HepG2 (cell line): ENCODE measurements around the gene CMIP. TPM values are rescaled to one million over a fixed set of nuclear protein-coding genes. Genes with fewer than 3 reads are reported as not detected.

Experiments used
- ATF4 ChIP-seq, 2 experiments: fragments of 450-650 bp in 1 of 2; sonication (generic) in 1 of 2; formaldehyde crosslinking; IDR thresholded peaks; 2 replicates each; pipeline versions ENCODE4 v1.5.0 to v1.8.0; 2020 to 2022; ENCODE audit warnings: mild to moderate bottlenecking in 1 of 2, missing genetic modification reagents in 1 of 2
- BRF2 ChIP-seq: sonication (generic); formaldehyde crosslinking; IDR thresholded peaks from 2 replicates; pipeline ENCODE4 v1.8.1; 2022; ENCODE audit warnings: mild to moderate bottlenecking, missing genetic modification reagents
- DMAP1 ChIP-seq: IDR thresholded peaks from 2 replicates; pipeline ENCODE4 v1.6.1; 2016
- E2F2 ChIP-seq: sonication (generic); formaldehyde crosslinking; IDR thresholded peaks from 2 replicates; pipeline ENCODE4 v1.4.0; 2020; ENCODE audit warnings: missing genetic modification reagents, borderline replicate concordance
- JUNB ChIP-seq: sonication (generic); formaldehyde crosslinking; IDR thresholded peaks from 2 replicates; pipeline ENCODE4 v1.8.0; 2022; ENCODE audit warnings: missing genetic modification reagents, mild to moderate bottlenecking, borderline replicate concordance
- NCOA1 ChIP-seq: sonication (generic); formaldehyde crosslinking; IDR thresholded peaks from 2 replicates; pipeline ENCODE4 v1.9.0; 2021; ENCODE audit warnings: missing genetic modification reagents
- RBFOX2 ChIP-seq: fragments of 200-400 bp; formaldehyde crosslinking; IDR thresholded peaks from 2 replicates; pipeline ENCODE4 v1.6.1; 2017; ENCODE audit warnings: low read depth, mild to moderate bottlenecking, low read length
- TFAP4 ChIP-seq: sonication (generic); IDR thresholded peaks from 2 replicates; pipeline ENCODE4 v1.6.1; 2016; ENCODE audit warnings: low read depth, borderline replicate concordance
- ZBTB26 ChIP-seq: IDR thresholded peaks from 2 replicates; pipeline ENCODE4 v1.6.1; 2016; ENCODE audit warnings: missing compliant biosample characterization, missing genetic modification reagents, borderline replicate concordance
- ZBTB39 ChIP-seq: sonication (generic); formaldehyde crosslinking; IDR thresholded peaks from 2 replicates; pipeline ENCODE4 v1.5.0; 2020; ENCODE audit warnings: missing genetic modification reagents
- ZGPAT ChIP-seq: IDR thresholded peaks from 2 replicates; pipeline ENCODE4 v1.6.1; 2016; ENCODE audit warnings: mild to moderate bottlenecking
- ZKSCAN8 ChIP-seq: IDR thresholded peaks from 2 replicates; pipeline ENCODE4 v1.6.1; 2016; ENCODE audit warnings: borderline replicate concordance, missing genetic modification reagents, missing compliant biosample characterization
- ZNF720 ChIP-seq: sonication (generic); formaldehyde crosslinking; IDR thresholded peaks from 2 replicates; pipeline ENCODE4 v1.4.0; 2020; ENCODE audit warnings: missing genetic modification reagents
- ZNF737 ChIP-seq: sonication (generic); formaldehyde crosslinking; IDR thresholded peaks from 2 replicates; pipeline ENCODE4 v1.5.0; 2020; ENCODE audit warnings: missing genetic modification reagents, mild to moderate bottlenecking, borderline replicate concordance
- polyA plus RNA-seq, 8 experiments: library from polyadenylated mRNA; depleted of rRNA in 3 of 8; stranded (reverse) in 7 of 8; unstranded in 1 of 8; fragments of >200 nt; fragmentation: Illumina TruSeq in 4 of 8; extraction: Trizol in 4 of 8; gene quantifications; 2 replicates each; pipeline versions ENCODE4 v1.2.1 to v1.2.3, GENCODE V29; 2011 to 2016; ENCODE audit warnings: low read depth in 4 of 8, missing spikeins in 1 of 8, mixed read lengths in 1 of 8; ENCODE audit not compliant: insufficient read depth in 1 of 8
- total RNA-seq, 5 experiments: library from RNA; depleted of rRNA; stranded (reverse); fragments of >200 nt; fragmentation: Illumina TruSeq; extraction: Trizol; gene quantifications; 2 replicates each; pipeline ENCODE4 v1.2.3, GENCODE V29; 2016; ENCODE audit warnings: low read depth in 1 of 5

The CMIP gene
- total and polyA plus RNA-seq, 2 of the 13 experiments (the other 11 are each of a cell fraction or from before 2014, with no cell fraction given) = 10.9 to 18.1 TPM

- TF ChIP-seq ZBTB39 (CRISPR knock-in tag) (0 out of 2 replicates have a peak, but pooled peaks have one; percentile 69), JUNB (no peak), ZBTB26 (CRISPR knock-in tag) (0 out of 2 replicates have a peak, but pooled peaks have one; percentile 23), E2F2 (CRISPR knock-in tag) (0 out of 2 replicates have a peak, but pooled peaks have one; percentile 33), ZGPAT (CRISPR knock-in tag) (peak; percentile 42; the same call in 1 of the 2 replicates), ZNF737 (peak; percentile 81; the same call in 1 of the 2 replicates), BRF2 (no peak), RBFOX2 (peak; percentile 46; the same call in 1 of the 2 replicates), ATF4 (CRISPR knock-in tag; IDR thresholded peaks at IDR 0.05) (peak in 1 of 2 experiments; percentile 44; a peak in 2 of 4 replicates), TFAP4 (no peak), ZKSCAN8 (CRISPR knock-in tag) (0 out of 2 replicates have a peak, but pooled peaks have one; percentile 12), DMAP1 (peak; percentile 43), NCOA1 (CRISPR knock-in tag) (peak; percentile 91; the same call in 1 of the 2 replicates), ZNF720 (CRISPR knock-in tag) (peak; percentile 72; the same call in 1 of the 2 replicates)
These were observed 105.2 kb downstream of the CMIP start (continued) for GRCh38 chr16:81549547-81550431.
